Measurements from ENCODE around the gene NPL. TPM values are rescaled to one million over a fixed set of nuclear protein-coding genes. Genes with fewer than 3 reads are reported as not detected.

Gene NPL
- total and polyA plus RNA-seq, 9 of the 15 experiments (the other 6 are each of a cell fraction or from before 2014, with no cell fraction given): 9.9 to 22.3 (median 14.2) TPM

- TF ChIP-seq ZBTB40 (IDR thresholded peaks at IDR 0.05) (no peak), ZBTB40 (CRISPR knock-in tag; IDR thresholded peaks at IDR 0.05) (no peak), NR4A1 (CRISPR knock-in tag; IDR thresholded peaks at IDR 0.05) (no peak), NR4A1 (tag; IDR thresholded peaks at IDR 0.05) (no peak), GABPB2 (CRISPR knock-in tag; conservative IDR thresholded peaks at IDR 0.05) (no peak), ATF4 (CRISPR knock-in tag; IDR thresholded peaks at IDR 0.05) (no peak), FOS (IDR thresholded peaks at IDR 0.05; ENCODE audit: extremely low read depth, insufficient read length) (no peak), ELF1 (tag; IDR thresholded peaks at IDR 0.05) (no peak), ZNF197 (CRISPR knock-in tag; IDR thresholded peaks at IDR 0.05; ENCODE audit: low read depth) (no peak)
Observed at GRCh38 chr1:182829285-182829932, 39.8 kb downstream of the NPL start (continued).

All from K562 (cell line).